Measurements from ENCODE around the gene CACNA1D. TPM values are rescaled to one million over a fixed set of nuclear protein-coding genes. Genes with fewer than 3 reads are reported as not detected.

Gene CACNA1D
- total RNA-seq, 1 experiment from 2014 or later: not detected

DNA sequence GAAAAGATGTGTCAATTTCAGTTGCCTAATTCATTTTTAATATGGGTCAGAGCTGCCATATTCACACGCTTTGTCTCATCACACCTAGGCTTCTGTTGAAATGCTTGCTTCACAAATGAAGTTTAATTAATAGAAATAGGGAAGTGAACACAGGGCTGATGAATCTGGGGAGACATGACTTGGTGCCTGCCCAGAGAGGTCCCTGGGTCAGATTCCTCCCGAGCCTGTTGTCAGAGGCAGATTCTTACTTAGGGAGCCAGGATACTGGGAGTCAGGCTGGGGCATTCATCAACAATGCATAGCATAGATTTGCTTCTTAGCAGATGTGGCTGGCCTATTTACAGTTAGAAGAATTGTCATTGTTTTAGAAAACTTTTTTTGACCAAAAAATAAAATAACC lies 90.6 kb downstream of the CACNA1D start:
- no TSS peak for BruUV-seq (replicated peaks)
- intact Hi-C loops (cut with micrococcal nuclease; ENCODE audit: unreplicated experiment): no loop called here
- Histone ChIP-seq H3K4me3 (ENCODE audit: low read depth, low read length, poor library complexity, severe bottlenecking) (no peak overlapping the region), H3K9me3 (ENCODE audit: low read depth, low read length, poor library complexity, severe bottlenecking) (no peaks in the 10 kb centered on the region), H3K4me1 (ENCODE audit: insufficient read depth, low read length, poor library complexity, severe bottlenecking) (no peaks in the 10 kb centered on the region), H3K27me3 (replicated peaks; ENCODE audit: insufficient read depth, low read depth, low read length, poor library complexity) (no peaks in the 10 kb centered on the region), H3K27ac (ENCODE audit: low read depth, low read length, poor library complexity, severe bottlenecking) (no peak overlapping the region), H3K36me3 (ENCODE audit: insufficient read depth, low read length, poor library complexity, severe bottlenecking) (no peaks in the 10 kb centered on the region)
- DNase-seq (ENCODE audit: low spot score): no peak
- CTCF ChIA-PET: no interaction called here
- no peak for TF ChIP-seq EZH2 (IDR thresholded peaks at IDR 0.05; ENCODE audit: borderline replicate concordance, low read depth, low read length, poor library complexity, severe bottlenecking)
- POLR2A ChIA-PET (ENCODE audit: low non-redundant PET): no interaction called here

DNA sequence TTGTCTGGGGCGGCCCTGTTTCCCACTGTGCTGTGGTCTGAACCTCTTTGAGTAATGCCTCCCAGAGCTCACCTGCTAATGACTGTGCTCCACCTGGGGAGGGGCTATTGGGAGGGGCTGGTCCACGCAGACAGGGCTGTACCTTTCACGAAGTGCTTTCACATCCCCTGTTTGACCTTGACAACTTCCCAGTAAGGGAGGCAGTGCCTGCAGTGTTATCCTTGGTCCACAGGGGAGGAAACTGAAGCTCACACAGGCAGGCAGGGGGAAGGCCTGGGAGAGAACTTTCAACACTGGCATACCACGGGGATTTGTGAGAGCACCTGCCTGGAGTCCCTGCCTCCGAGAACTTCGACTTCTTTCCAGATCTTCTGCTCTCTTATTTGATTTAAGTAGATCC lies 91.2 kb downstream of the CACNA1D start:
- no TSS peak for BruUV-seq (replicated peaks)
- Histone ChIP-seq H3K36me3 (ENCODE audit: insufficient read depth, low read length, poor library complexity, severe bottlenecking) (no peaks in the 10 kb centered on the region), H3K27ac (ENCODE audit: low read depth, low read length, poor library complexity, severe bottlenecking) (no peak overlapping the region), H3K9me3 (ENCODE audit: low read depth, low read length, poor library complexity, severe bottlenecking) (no peaks in the 10 kb centered on the region), H3K27me3 (replicated peaks; ENCODE audit: insufficient read depth, low read depth, low read length, poor library complexity) (no peaks in the 10 kb centered on the region), H3K4me3 (ENCODE audit: low read depth, low read length, poor library complexity, severe bottlenecking) (no peak overlapping the region), H3K4me1 (ENCODE audit: insufficient read depth, low read length, poor library complexity, severe bottlenecking) (no peaks in the 10 kb centered on the region)
- no peak for TF ChIP-seq EZH2 (IDR thresholded peaks at IDR 0.05; ENCODE audit: borderline replicate concordance, low read depth, low read length, poor library complexity, severe bottlenecking)
- TF ChIP-seq, protein P1, sequence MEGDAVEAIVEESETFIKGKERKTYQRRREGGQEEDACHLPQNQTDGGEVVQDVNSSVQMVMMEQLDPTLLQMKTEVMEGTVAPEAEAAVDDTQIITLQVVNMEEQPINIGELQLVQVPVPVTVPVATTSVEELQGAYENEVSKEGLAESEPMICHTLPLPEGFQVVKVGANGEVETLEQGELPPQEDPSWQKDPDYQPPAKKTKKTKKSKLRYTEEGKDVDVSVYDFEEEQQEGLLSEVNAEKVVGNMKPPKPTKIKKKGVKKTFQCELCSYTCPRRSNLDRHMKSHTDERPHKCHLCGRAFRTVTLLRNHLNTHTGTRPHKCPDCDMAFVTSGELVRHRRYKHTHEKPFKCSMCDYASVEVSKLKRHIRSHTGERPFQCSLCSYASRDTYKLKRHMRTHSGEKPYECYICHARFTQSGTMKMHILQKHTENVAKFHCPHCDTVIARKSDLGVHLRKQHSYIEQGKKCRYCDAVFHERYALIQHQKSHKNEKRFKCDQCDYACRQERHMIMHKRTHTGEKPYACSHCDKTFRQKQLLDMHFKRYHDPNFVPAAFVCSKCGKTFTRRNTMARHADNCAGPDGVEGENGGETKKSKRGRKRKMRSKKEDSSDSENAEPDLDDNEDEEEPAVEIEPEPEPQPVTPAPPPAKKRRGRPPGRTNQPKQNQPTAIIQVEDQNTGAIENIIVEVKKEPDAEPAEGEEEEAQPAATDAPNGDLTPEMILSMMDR (conservative IDR thresholded peaks at IDR 0.05; ENCODE audit: low read depth, low read length): no peak
- DNase-seq (ENCODE audit: low spot score): no peak
- ChIA-PET POLR2A (ENCODE audit: low non-redundant PET) (no interaction called here), CTCF (no interaction called here)
- intact Hi-C loops (cut with micrococcal nuclease; ENCODE audit: unreplicated experiment): no loop called here

DNA sequence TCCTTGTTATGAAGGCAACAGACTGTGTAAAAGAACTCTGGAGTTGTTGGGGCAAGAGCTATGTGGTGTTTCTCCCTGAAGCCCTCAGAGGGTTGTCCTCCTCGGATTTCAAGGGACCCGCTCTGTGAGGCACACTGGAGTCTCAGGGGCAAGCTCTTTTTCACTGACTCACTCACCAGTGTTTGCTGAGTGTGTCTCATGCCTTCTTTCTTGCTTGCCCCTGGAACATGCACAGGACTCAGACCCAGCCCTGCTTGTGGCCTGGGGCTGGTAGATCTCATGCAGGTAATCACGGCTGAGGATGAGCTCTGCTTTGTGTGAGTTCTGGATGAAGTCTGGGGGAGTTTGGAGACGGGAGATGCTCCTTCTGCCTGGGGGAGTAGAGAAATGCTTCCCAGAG lies 93.7 kb downstream of the CACNA1D start:
- intact Hi-C loops (cut with micrococcal nuclease; ENCODE audit: unreplicated experiment): no loop called here
- no peak for DNase-seq (ENCODE audit: low spot score)
- Histone ChIP-seq H3K4me1 (ENCODE audit: insufficient read depth, low read length, poor library complexity, severe bottlenecking) (no peaks in the 10 kb centered on the region), H3K9me3 (ENCODE audit: low read depth, low read length, poor library complexity, severe bottlenecking) (no peaks in the 10 kb centered on the region), H3K27me3 (replicated peaks; ENCODE audit: insufficient read depth, low read depth, low read length, poor library complexity) (no peaks in the 10 kb centered on the region), H3K4me3 (ENCODE audit: low read depth, low read length, poor library complexity, severe bottlenecking) (no peak overlapping the region), H3K27ac (ENCODE audit: low read depth, low read length, poor library complexity, severe bottlenecking) (no peak overlapping the region), H3K36me3 (ENCODE audit: insufficient read depth, low read length, poor library complexity, severe bottlenecking) (no peaks in the 10 kb centered on the region)
- TF ChIP-seq, protein P1 (conservative IDR thresholded peaks at IDR 0.05; ENCODE audit: low read depth, low read length): no peak
- no peak for TF ChIP-seq EZH2 (IDR thresholded peaks at IDR 0.05; ENCODE audit: borderline replicate concordance, low read depth, low read length, poor library complexity, severe bottlenecking)
- ChIA-PET POLR2A (ENCODE audit: low non-redundant PET) (no interaction called here), CTCF (no interaction called here)
- BruUV-seq (replicated peaks): no TSS peak

DNA sequence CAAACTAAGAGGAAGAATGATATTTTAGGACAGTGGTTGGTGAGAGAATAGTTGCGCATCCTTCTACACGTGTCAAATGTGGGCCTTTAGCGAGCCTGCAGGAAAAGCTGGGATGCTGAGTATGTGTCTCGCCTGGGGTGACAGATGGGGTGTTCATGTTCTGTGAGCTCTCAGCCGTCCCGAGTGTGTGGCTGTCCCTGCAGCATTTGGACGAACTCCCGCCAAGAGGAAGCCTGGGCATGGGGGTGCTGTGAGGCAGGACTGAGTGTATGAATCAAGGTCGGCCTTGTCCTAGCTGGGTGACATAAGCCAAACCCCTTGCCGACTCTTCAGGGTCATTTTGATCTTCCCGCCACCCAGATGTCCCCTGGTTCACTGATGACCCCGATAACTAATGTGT lies 94.8 kb downstream of the CACNA1D start:
- no peak overlapping the region for H3K4me3 ChIP-seq (ENCODE audit: low read depth, low read length, poor library complexity, severe bottlenecking)
- H3K27ac ChIP-seq (ENCODE audit: low read depth, low read length, poor library complexity, severe bottlenecking): no peak overlapping the region
- no peaks in the 10 kb centered on the region for H3K36me3 ChIP-seq (ENCODE audit: insufficient read depth, low read length, poor library complexity, severe bottlenecking)
- H3K27me3 ChIP-seq (replicated peaks; ENCODE audit: insufficient read depth, low read depth, low read length, poor library complexity): no peaks in the 10 kb centered on the region
- intact Hi-C loops (cut with micrococcal nuclease; ENCODE audit: unreplicated experiment): no loop called here
- DNase-seq (ENCODE audit: low spot score): no peak
- H3K4me1 ChIP-seq (ENCODE audit: insufficient read depth, low read length, poor library complexity, severe bottlenecking): no peaks in the 10 kb centered on the region
- H3K9me3 ChIP-seq (ENCODE audit: low read depth, low read length, poor library complexity, severe bottlenecking): no peaks in the 10 kb centered on the region
- ChIA-PET POLR2A (ENCODE audit: low non-redundant PET) (no interaction called here), CTCF (no interaction called here)
- TF ChIP-seq EZH2 (IDR thresholded peaks at IDR 0.05; ENCODE audit: borderline replicate concordance, low read depth, low read length, poor library complexity, severe bottlenecking): no peak
- TF ChIP-seq, protein P1 (conservative IDR thresholded peaks at IDR 0.05; ENCODE audit: low read depth, low read length): no peak
- BruUV-seq (replicated peaks): no TSS peak

All from A673 (cell line).